Esophagus (tissue), 2 donors: ENCODE measurements around the gene CREBRF. TPM values are rescaled to one million over a fixed set of nuclear protein-coding genes. Genes with fewer than 3 reads are reported as not detected.
"Not testable (repeated sequence)": the region's sequence is repeated elsewhere in the genome, so short reads cannot be mapped to it uniquely, and the experiment has no call there.

Experiments used
- H3K27ac ChIP-seq, 2 donors: one replicate each; pipeline ENCODE4 v1.5.1; 2013; ENCODE audit warnings: low read depth in 2 of 2, mild to moderate bottlenecking in 2 of 2, inconsistent platforms in 1 of 2, low read length in 1 of 2, moderate library complexity in 1 of 2
- H3K27me3 ChIP-seq, 2 donors: one replicate each; pipeline ENCODE4 v1.6.1; 2013; ENCODE audit warnings: low read length in 2 of 2, control low read depth in 1 of 2, mild to moderate bottlenecking in 1 of 2; ENCODE audit not compliant: insufficient read depth in 2 of 2, control insufficient read depth in 1 of 2
- H3K36me3 ChIP-seq, 2 donors: one replicate each; pipeline ENCODE4 v1.6.1; 2013; ENCODE audit warnings: low read length in 1 of 2; ENCODE audit not compliant: control insufficient read depth in 2 of 2, insufficient read depth in 2 of 2
- H3K4me1 ChIP-seq, 2 donors: one replicate each; pipeline ENCODE4 v1.6.1; 2013; ENCODE audit warnings: low read length in 1 of 2; ENCODE audit not compliant: control insufficient read depth in 2 of 2, insufficient read depth in 2 of 2
- H3K4me3 ChIP-seq, 2 donors: one replicate each; pipeline ENCODE4 v1.5.1; 2013; ENCODE audit warnings: low read length in 2 of 2, mild to moderate bottlenecking in 2 of 2, low read depth in 1 of 2, moderate library complexity in 1 of 2
- H3K9me3 ChIP-seq, 2 donors: one replicate each; pipeline ENCODE4 v1.6.1; 2013; ENCODE audit warnings: mild to moderate bottlenecking in 2 of 2, low read depth in 1 of 2, low read length in 1 of 2, moderate library complexity in 1 of 2; ENCODE audit not compliant: control insufficient read depth in 2 of 2, insufficient read depth in 1 of 2
- WGBS, 2 donors: extraction: QIAGEN DNeasy Blood & Tissue Kit; methylation state at CpG; one replicate each; pipeline ENCODE4 v1.1.7; 2013; 5-methylcytosine and 5-hydroxymethylcytosine counted together
- polyA plus RNA-seq, 2 donors: library from polyadenylated mRNA; stranded (reverse); fragments of 200-250 nt; gene quantifications; one replicate each; pipeline ENCODE4 v1.2.3, GENCODE V29; 2013
- donor health status: healthy with polysubstance abuse.
- donor health status: Bipolar disorder and iron deficiency.

Gene CREBRF
- polyA plus RNA-seq, 2 donors, result 2.3 to 2.8 TPM

DNA sequence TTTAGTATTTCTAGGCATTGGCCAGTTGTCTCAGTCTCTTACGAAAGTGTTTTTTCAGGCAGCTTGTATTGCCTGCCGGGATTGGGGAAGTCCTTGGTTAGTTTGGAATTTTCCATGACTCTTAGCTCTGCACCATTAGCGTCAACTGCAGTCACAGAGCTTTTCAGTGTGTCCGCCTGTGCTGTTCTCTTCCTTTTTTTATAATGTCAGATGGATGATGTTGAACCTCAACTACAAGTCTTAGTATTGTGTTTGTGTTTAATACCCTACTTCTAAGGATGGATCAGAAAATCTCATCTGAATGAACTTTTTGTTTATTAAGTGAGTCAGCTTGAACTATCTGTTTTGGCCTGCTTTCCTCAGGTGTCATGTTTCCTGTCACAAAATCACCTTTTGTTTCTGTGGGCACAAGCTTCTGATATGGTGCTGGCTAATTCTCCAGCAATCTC lies 39.5 kb upstream of the CREBRF start:
- H3K27ac ChIP-seq, result peak overlapping the region; percentile 29 to 50
- H3K4me3 ChIP-seq, result no peak overlapping the region
- 21 to 34% methylated on average over 4 of the region's 4 CpGs for WGBS, 2 donors
- no peaks in the 10 kb centered on the region for H3K27me3 ChIP-seq
- peaks cover 0 to 2% of the 10 kb centered on the region in 2 donors for H3K36me3 ChIP-seq
- H3K9me3 ChIP-seq, result no peaks in the 10 kb centered on the region
- peaks cover 0 to 4% of the 10 kb centered on the region in 2 donors for H3K4me1 ChIP-seq

DNA sequence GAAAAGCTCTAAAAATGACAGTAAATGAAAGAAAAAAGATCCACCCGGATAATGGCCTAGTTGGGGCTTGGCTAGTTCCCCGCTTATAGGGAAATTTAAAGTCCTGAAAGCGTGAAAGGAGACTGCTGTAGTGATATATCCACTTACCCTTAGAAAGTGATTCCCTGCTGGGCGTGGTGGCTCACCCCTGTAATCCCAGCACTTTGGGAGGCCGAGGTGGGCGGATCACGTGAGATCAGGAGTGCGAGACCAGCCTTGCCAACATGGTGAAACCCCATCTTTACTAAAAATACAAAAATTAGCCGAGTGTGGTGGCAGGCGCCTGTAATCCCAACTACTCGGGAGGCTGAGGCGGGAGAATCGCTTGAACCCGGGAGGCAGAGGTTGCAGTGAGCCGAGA lies 39.1 kb upstream of the CREBRF start:
- H3K4me3 ChIP-seq, H3K4me1 ChIP-seq, H3K27me3 ChIP-seq, H3K9me3 ChIP-seq, H3K36me3 ChIP-seq: not testable (repeated sequence)
- WGBS, 2 donors, result 95 to 96% methylated on average over 14 to 15 of the region's 15 CpGs
- peak overlapping the region in 1 of 2 donors; percentile 50 for H3K27ac ChIP-seq

- 91% methylated on average over 4 of the region's 4 CpGs for WGBS, 2 donors
- Histone ChIP-seq H3K27ac (no peak overlapping the region), H3K9me3 (no peaks in the 10 kb centered on the region), H3K36me3 (peaks cover 0 to 2% of the 10 kb centered on the region in 2 donors), H3K4me1 (peaks cover 0 to 4% of the 10 kb centered on the region in 2 donors), H3K27me3 (no peaks in the 10 kb centered on the region), H3K4me3 (no peak overlapping the region)
These were observed 37.8 kb upstream of the CREBRF start for GRCh38 chr5:173018358-173018757.

- no peak overlapping the region for H3K27ac ChIP-seq
- 47 to 53% methylated on average over 5 of the region's 5 CpGs for WGBS, 2 donors
These were observed 36.0 kb upstream of the CREBRF start for GRCh38 chr5:173020154-173020581.

GRCh38 chr5:173020643-173021042 lies 35.5 kb upstream of the CREBRF start:
- peaks cover 0 to 2% of the 10 kb centered on the region in 2 donors for H3K36me3 ChIP-seq
- no peaks in the 10 kb centered on the region for H3K27me3 ChIP-seq
- no peaks in the 10 kb centered on the region for H3K9me3 ChIP-seq
- no peak overlapping the region for H3K27ac ChIP-seq
- WGBS, 2 donors, result 78% methylated on average over 9 of the region's 9 CpGs
- no peak overlapping the region for H3K4me3 ChIP-seq
- peaks cover 0 to 4% of the 10 kb centered on the region in 2 donors for H3K4me1 ChIP-seq

More at GRCh38 chr5:173020154-173020581, 36.0 kb upstream of the CREBRF start:
- no peak overlapping the region for H3K4me3 ChIP-seq
- H3K4me1 ChIP-seq, result peaks cover 0 to 4% of the 10 kb centered on the region in 2 donors
- H3K27me3 ChIP-seq, result no peaks in the 10 kb centered on the region
- H3K9me3 ChIP-seq, result no peaks in the 10 kb centered on the region
- H3K36me3 ChIP-seq, result peaks cover 0 to 2% of the 10 kb centered on the region in 2 donors

- Histone ChIP-seq H3K36me3 (peaks cover 1 to 2% of the 10 kb centered on the region in 2 donors), H3K9me3 (no peaks in the 10 kb centered on the region), H3K27me3 (no peaks in the 10 kb centered on the region), H3K27ac (no peak overlapping the region), H3K4me3 (no peak overlapping the region), H3K4me1 (no peaks in the 10 kb centered on the region)
- WGBS, 2 donors, result 89% methylated on average over 6 of the region's 6 CpGs
These were observed 30.5 kb upstream of the CREBRF start for GRCh38 chr5:173025651-173026050.

DNA sequence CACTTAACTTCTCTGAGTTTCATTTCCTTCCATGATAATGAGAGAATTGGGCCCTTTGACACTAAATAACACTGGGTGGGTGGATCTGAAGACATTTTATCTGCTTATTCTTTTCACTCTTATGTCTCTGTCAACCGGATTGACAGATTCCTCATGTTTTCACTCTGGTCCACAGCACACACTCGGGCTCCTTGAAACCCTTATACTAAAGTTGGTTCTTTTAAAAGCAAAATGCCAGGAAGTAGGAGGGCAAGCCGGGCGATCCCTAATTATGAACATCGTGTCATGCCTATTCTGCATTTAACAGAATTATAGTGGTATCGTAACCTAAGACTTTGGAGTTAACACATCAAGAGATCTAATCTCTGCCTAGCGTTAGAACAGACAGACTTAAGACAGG lies 28.2 kb upstream of the CREBRF start:
- no peaks in the 10 kb centered on the region for H3K27me3 ChIP-seq
- H3K27ac ChIP-seq, result no peak overlapping the region
- no peaks in the 10 kb centered on the region for H3K4me1 ChIP-seq
- H3K4me3 ChIP-seq, result no peak overlapping the region
- H3K9me3 ChIP-seq, result no peaks in the 10 kb centered on the region
- H3K36me3 ChIP-seq, result peaks cover 0 to 2% of the 10 kb centered on the region in 2 donors
- 85 to 86% methylated on average over 7 of the region's 7 CpGs for WGBS, 2 donors

DNA sequence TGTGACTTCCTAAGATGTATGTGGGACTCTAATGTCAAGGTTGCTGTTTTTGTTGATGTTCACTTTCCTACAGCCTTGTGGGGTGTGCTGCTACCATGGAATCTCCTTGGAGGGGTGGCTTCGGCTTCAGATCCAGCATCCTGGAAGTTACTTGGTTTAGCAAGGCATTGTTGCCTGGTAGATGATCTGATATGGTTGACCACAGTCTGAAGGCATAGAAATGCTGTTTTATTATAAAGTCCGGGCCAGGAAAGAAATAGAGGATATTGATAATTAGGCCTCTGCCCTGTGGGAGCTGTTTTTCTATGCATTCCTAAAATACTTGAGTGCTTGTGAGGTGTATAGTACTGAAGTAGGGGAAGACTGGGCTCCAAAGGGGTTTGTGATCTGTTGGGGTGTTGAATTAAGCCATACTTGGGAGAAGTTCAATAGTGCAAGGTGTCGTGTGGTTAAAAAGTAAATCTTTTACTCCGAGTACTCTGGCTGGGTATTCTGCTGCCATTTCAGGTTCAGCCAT lies 27.3 kb upstream of the CREBRF start:
- no peak overlapping the region for H3K27ac ChIP-seq
- no peaks in the 10 kb centered on the region for H3K27me3 ChIP-seq
- peaks cover 0 to 2% of the 10 kb centered on the region in 2 donors for H3K36me3 ChIP-seq
- H3K4me1 ChIP-seq, result no peaks in the 10 kb centered on the region
- no peak overlapping the region for H3K4me3 ChIP-seq
- 75 to 78% methylated on average over 4 of the region's 4 CpGs for whole genome bisulfite sequencing, 2 donors
- H3K9me3 ChIP-seq, result no peaks in the 10 kb centered on the region

DNA sequence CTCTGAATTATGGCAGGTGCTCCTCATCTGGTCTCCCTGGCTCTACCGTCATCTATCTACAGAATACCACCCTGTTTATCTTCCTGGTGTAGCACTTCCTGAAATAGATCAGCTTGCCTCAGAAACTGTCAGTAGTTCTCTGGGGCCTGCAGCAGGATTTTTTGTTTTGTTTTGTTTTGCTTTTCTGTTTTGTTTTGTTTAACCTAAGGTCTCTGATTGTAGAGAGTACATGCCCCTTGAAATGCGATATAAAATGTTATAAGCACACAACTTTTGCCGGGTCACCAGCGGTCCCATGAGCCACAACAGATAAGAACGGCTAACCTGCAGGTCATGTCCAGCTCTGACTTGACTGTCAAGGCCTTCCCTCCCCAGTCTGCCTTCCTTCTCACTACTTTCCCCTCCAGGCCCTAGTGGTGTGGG lies 26.6 kb upstream of the CREBRF start:
- no peak overlapping the region for H3K4me3 ChIP-seq
- peaks cover 2 to 3% of the 10 kb centered on the region in 2 donors for H3K36me3 ChIP-seq
- H3K9me3 ChIP-seq, result no peaks in the 10 kb centered on the region
- H3K4me1 ChIP-seq, result no peaks in the 10 kb centered on the region
- no peaks in the 10 kb centered on the region for H3K27me3 ChIP-seq
- 47 to 71% methylated on average over 5 of the region's 5 CpGs for WGBS, 2 donors
- no peak overlapping the region for H3K27ac ChIP-seq

- H3K27ac ChIP-seq, H3K27me3 ChIP-seq, H3K36me3 ChIP-seq, H3K4me1 ChIP-seq, H3K4me3 ChIP-seq, H3K9me3 ChIP-seq: not testable (repeated sequence)
- 97% methylated on average over 3 of the region's 3 CpGs for WGBS, 2 donors
These were observed 24.1 kb upstream of the CREBRF start for GRCh38 chr5:173032096-173032495.
